Measurements from ENCODE around the gene SSU72.
A peak's percentile ranks its signal among the peaks of the same experiment; 100 is the strongest.
"Not testable (repeated sequence)": the region's sequence is repeated elsewhere in the genome, so short reads cannot be mapped to it uniquely, and the experiment has no call there.

SSU72 gene

GRCh38 chr1:1540090-1540817 lies 34.4 kb downstream of the SSU72 start, which contains the start of gene TMEM240:
Gene TMEM240, minus strand, starts transcription at chr1:1540624. Its CDS starts 278 bp downstream, at chr1:1540346.
- DNase-seq, result peak; percentile 64

DNA sequence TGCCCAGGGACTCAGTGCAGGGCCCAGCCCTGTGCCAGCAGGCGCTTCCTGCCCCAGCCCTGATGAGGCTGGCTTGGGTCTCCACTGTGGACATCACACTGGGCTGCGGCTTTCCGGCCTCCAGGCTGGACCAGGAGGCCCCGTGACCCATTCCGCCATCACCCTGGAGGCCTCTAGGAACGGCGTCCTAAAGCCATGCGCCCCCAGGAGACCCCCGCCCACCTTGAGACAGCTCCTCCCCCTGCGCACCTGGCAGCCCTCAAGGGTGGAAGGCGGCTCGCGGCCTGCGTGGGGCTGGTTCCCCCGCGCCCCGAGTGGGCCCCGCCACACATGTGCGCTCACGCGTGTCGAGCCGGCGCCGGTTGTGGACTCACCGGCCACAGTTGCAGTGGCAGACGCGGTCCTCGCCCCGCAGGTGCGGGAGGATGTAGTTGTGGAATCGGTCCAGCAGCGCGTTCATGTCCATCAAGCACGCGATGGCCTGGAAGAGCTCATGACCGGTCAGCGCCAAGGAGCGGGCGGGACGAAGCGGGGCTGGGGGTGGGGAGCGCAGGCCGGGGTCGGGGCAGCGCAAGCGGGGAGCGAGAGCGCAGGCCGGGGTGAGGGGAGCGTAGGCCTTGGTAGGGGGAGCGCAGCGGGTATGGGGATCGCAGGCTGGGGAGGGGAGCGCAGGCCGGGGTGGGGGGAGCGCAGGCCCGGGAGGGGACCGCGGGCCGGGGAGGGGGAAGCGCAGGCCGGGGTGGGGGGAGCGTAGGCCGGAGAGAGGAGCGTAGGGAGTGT lies 35.2 kb downstream of the SSU72 start:
- peak; percentile 32 for DNase-seq

DNA sequence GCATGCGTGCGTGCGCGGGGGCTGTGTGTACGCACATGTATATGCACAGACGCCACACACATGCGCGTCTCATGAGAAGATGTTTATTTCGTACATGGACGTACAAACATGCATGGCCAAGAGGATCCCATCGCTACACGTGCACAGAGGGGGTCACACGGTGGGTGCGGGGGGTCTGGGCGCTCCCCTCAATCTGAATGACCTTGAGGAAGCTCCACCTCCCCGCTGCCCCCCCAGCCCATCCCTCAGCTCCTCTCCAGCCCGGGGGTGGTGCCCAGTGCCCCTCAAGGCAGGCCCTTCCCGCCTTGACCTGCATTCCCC lies 35.7 kb downstream of the SSU72 start:
- DNase-seq, result no peak

DNA sequence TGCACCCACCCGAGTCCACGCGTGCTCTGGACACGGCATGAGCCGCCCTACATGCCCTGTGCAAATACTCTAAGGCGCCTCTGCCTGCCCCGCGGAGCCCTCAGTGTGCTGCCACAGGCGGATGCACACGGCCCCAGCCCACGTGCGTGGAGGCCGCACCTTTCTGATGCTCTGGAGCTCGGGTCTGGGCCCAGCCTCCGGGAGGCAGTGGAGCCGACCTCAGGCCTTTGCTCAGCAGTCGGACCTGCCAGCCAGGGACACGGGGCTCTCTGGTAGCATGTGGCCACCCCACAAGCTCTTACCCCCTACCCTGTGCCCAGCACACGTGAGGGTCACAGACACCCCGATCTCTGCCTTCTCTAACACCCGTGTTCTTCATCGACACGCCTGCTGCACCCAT lies 36.3 kb downstream of the SSU72 start:
- no peak for DNase-seq

- DNase-seq, result no peak
These were observed 36.9 kb downstream of the SSU72 start for GRCh38 chr1:1537626-1538250.

- no peak for DNase-seq
These were observed 37.6 kb downstream of the SSU72 start for GRCh38 chr1:1536938-1537546.

DNA sequence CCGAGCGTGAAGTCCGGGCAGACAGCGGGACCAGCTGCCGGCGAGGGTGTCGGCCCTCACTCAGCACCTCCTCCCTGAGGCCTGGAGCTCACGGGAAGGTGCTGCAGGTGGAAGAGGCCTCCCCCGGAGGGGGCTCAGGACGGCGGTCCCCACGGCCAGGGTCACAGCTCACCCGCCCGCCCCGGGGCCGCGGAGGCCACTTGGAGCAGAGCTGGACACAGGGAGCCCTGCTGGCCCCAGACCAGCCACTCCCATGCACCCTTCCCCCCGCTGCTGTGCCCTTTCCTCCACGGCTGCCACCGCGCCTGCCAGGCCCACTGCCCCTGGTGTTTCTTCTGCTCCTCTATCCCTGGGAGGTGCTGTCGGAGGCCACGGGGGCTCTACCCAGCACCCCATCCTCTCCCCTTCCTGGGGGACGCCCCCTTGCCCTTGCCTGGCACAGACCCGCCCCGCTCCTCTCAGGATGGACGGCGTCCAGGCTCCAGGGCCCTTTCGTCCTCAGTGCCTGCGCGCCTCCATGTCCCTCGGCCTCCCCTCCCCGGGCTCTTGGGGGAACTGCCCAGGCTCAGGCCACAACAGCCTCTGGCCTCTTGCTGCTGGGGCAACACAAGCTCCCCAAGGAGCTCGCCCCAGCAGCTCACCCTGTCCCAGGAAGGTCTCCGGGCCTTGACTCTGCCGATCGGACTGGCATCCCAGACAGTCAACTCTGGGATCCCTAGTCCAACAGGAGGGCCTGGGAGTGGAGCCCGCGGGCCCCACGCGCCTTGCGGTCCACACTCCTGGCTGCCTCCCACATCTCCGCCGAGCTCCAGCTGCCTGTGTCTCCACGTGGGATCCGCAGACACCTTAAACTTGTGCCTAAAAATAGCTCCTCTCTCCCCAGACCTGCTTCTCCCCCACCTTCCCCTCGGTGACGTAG lies 38.4 kb downstream of the SSU72 start:
- DNase-seq, result no peak

- no peak for DNase-seq
These were observed 39.3 kb downstream of the SSU72 start for GRCh38 chr1:1535201-1536018.

GRCh38 chr1:1534401-1535154 lies 40.1 kb downstream of the SSU72 start:
- DNase-seq, result no peak

DNA sequence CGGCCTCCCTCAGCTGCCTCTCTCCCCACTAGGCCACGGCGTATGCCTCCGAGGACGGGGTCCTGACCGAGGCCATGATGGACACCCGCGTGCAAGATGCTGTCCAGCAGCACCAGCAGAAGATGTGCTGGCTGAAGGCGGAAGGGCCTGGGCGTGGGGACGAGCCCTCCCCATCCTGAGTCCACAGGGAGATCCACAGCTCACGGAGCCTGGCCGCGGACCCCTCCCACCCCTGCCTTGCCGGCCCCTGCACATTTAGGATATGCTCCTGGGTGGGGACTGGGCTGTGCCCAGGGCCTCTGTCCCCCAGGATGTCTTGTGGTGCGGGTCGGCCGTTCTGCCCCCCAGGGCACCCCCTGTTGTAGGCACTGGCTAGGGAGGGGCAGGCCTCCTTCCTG lies 40.8 kb downstream of the SSU72 start:
- DNase-seq, result not testable (repeated sequence)

- not testable (repeated sequence) for DNase-seq
These were observed 41.3 kb downstream of the SSU72 start for GRCh38 chr1:1533176-1533893.

DNA sequence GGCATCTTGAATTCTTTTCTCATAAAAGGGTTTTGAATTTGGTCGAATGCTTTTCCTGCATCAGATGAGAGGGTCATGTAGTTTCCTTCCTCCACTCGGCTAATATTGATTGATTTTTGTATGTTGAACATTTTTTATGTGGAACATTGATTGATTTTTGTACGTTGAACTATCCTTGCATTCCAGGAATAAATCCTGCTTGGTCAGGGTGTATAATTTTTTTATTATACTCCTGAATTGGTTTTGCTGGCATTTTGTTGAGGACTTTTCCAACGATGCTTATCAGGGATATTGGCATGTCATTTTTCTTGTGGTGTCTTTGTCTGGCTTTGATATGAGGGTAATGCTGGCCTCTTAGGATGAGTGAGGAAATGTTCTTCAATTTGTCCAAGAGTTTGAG lies 42.7 kb downstream of the SSU72 start:
- DNase-seq, result no peak

DNA sequence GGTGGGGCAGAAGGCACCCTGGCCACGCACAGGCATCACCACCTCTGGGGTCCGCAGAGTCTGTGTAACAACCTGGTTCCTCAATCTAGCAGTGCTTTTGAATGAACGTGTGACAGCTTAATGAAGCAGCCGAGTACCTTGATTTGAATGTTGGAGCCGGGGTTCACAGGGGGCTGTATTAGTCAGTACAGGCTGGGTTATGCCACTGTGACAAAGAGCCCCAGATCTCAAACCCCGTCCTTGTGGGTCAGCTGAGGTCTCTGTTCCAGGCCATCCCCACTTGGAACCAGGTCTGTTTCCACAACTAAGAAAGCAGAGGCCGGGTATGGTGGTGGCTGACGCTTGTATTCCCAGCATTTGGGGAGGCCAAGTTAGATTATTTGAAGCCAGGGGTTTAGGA lies 44.7 kb downstream of the SSU72 start:
- DNase-seq, result no peak

- DNase-seq, result no peak
These were observed 45.3 kb downstream of the SSU72 start for GRCh38 chr1:1529321-1529720.

DNA sequence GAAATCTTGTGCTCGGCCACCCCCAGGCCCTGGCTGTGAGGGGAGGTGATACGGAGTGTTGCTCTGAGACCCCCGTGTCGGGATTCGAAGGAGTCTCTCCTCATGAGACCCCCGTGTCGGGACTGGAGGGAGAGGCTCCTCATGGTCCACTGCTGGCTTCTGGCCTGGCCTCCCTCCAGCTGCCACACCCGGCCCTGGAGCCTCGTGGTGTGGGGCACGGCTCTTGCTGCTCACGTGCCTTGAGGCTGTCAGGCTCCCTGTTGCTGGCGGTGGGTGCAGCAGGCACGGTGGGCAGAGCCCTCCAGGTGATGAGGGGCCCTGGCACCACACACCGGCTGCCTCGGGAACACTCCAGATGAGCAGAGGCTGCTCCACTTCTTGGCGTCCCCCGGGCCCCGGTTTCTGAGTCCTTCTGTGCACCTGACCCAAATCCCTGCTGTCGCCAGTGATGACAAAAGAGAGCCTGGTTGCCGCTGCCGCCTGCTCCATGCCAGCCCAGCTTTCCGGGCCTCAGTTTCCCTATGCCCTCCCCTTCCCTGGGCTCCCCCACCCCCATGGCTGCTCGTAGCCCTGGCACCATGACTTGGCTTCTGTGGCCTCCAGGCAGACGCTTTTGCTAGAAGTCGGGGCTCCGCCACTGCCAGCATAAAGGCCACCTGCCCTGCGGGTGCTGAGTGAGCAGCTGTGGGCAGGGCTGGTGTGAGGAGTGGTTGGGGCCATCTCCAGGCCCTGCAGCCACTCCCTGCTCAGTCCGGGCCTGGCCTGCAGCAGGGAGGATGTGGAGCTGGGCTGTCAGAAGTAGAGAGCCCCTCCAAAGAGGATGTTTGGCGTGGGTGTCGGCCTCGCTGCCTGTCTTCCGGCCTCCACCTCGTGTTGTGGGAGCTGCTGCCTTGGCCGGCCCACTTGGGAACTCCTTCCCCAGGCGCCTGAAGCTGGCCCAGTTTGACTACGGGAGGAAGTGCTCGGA lies 46.1 kb downstream of the SSU72 start:
- no peak for DNase-seq

GRCh38 chr1:1527092-1527816 lies 47.4 kb downstream of the SSU72 start:
- no peak for DNase-seq

DNA sequence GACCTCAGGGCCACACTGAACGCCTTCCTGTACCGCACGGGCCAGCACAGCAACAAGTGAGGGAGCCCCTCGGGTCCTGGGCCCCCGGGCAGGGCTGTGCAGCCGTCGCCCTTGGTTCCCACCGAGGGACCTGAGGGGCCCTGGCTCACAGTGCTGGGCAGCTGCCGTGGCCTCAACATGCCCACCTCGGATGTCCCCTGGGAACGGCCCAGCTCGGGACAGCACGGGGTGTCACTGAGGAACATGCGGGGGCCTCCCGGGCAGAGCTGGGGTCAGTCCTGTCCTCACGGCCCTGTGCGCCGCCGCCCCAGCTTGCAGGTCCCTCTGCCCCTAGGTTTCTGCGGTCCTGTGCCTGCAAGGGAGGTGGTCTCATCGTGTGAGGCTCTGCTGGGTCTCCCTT lies 48.2 kb downstream of the SSU72 start:
- DNase-seq, result not testable (repeated sequence)

GRCh38 chr1:1524750-1525383 lies 49.8 kb downstream of the SSU72 start:
- DNase-seq, result not testable (repeated sequence)
